HG03469 (cell line): ENCODE data around the gene ZDHHC6.
"Not testable (repeated sequence)": the region's sequence is repeated elsewhere in the genome, so short reads cannot be mapped to it uniquely, and the experiment has no call there.

Source experiments
- ATAC-seq: cut with Tn5 transposase; IDR thresholded peaks from one replicate; pipeline ENCODE4 v1.9.1; 2021; ENCODE audit warnings: mild to moderate bottlenecking, moderate library complexity, moderate number of reproducible peaks; ENCODE audit not compliant: unreplicated experiment

ZDHHC6 gene

GRCh38 chr10:112446855-112447619, at the start of gene ZDHHC6, which contains the start of gene VTI1A:
Gene ZDHHC6, minus strand, starts transcription at chr10:112446914. Its CDS starts 1,478 bp downstream, at chr10:112445436.
Gene VTI1A, plus strand, starts transcription at chr10:112447215. Its CDS starts 159 bp downstream, at chr10:112447374.
- ATAC-seq = peak; percentile 88

- no peak for ATAC-seq
Observed at GRCh38 chr10:112492736-112493135, 46.0 kb upstream of the ZDHHC6 start.

GRCh38 chr10:112491144-112491543, 44.4 kb upstream of the ZDHHC6 start:
- ATAC-seq = no peak

- ATAC-seq = no peak
Observed at GRCh38 chr10:112490545-112490944, 43.8 kb upstream of the ZDHHC6 start.

GRCh38 chr10:112487964-112488363, 41.2 kb upstream of the ZDHHC6 start:
- no peak for ATAC-seq

GRCh38 chr10:112484399-112484798, 37.7 kb upstream of the ZDHHC6 start:
- no peak for ATAC-seq

GRCh38 chr10:112481602-112482001, 34.9 kb upstream of the ZDHHC6 start:
- no peak for ATAC-seq

GRCh38 chr10:112475575-112476218, 29.0 kb upstream of the ZDHHC6 start:
- ATAC-seq = no peak

- ATAC-seq = no peak
Observed at GRCh38 chr10:112471878-112472487, 25.3 kb upstream of the ZDHHC6 start.

- ATAC-seq = no peak
Observed at GRCh38 chr10:112467541-112468075, 20.9 kb upstream of the ZDHHC6 start.

- no peak for ATAC-seq
Observed at GRCh38 chr10:112466802-112467201, 20.1 kb upstream of the ZDHHC6 start.

- ATAC-seq = no peak
Observed at GRCh38 chr10:112465299-112465883, 18.7 kb upstream of the ZDHHC6 start.

- ATAC-seq = not testable (repeated sequence)
Observed at GRCh38 chr10:112464074-112464473, 17.4 kb upstream of the ZDHHC6 start.

GRCh38 chr10:112461029-112461887, 14.5 kb upstream of the ZDHHC6 start:
- ATAC-seq = no peak

- no peak for ATAC-seq
Observed at GRCh38 chr10:112460366-112460765, 13.7 kb upstream of the ZDHHC6 start.

- ATAC-seq = no peak
Observed at GRCh38 chr10:112456533-112456932, 9.8 kb upstream of the ZDHHC6 start.

- ATAC-seq = no peak
Observed at GRCh38 chr10:112454910-112455779, 8.4 kb upstream of the ZDHHC6 start.

GRCh38 chr10:112448888-112449287, 2.2 kb upstream of the ZDHHC6 start:
- ATAC-seq = no peak

GRCh38 chr10:112447620-112447928, 860 bp upstream of the ZDHHC6 start:
- no peak for ATAC-seq
